Stimulated activated CD8-positive, alpha-beta memory T cell treated with anti-CD3 and anti-CD28 coated beads, Interleukin-7, amount 100 ng/mL, for 48 hours (primary cell): Measurements from ENCODE around the gene ZC3H10.

Experiments
- DNase-seq, 2 donors: peaks; one replicate each; pipeline ENCODE4 v3.0.0-alpha.2; 2020; ENCODE audit warnings: low read depth in 1 of 2; ENCODE audit errors: extremely low read depth in 1 of 2

Gene ZC3H10

GRCh38 chr12:56169229-56169759 lies 51.2 kb downstream of the ZC3H10 start:
- DNase-seq, result no peak

DNA sequence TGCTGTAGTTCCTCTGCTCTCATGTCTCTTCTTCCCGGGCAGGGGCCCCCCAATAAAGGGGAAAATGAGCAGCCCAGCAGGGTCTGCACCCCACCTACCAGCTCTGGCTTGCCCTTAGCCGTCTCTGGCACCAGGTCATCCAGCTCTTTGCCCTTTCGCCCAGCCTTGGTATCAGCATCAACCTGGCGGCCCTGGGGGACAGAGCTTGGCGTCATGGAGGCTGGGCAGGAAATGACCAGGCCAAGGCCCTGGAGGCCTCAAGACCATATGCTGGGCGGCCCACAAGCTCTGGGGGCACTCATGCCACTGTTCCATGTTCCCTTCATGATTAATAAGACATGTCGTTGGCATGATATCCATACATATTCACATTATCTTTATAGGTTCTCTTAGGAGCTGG lies 54.8 kb downstream of the ZC3H10 start:
- DNase-seq, result no peak
